K562 (cell line): ENCODE data around the gene LDAH. TPM values are rescaled to one million over a fixed set of nuclear protein-coding genes. Genes with fewer than 3 reads are reported as not detected.

Experiments
- PCBP2 ChIP-seq: fragments of 200-400 bp; formaldehyde crosslinking; IDR thresholded peaks from 2 replicates; pipeline ENCODE4 v1.6.1; 2018; ENCODE audit warnings: low read length, low read depth, mild to moderate bottlenecking, moderate library complexity; ENCODE audit not compliant: poor library complexity, severe bottlenecking
- polyA plus RNA-seq, 8 experiments: library from polyadenylated mRNA; depleted of rRNA in 4 of 8; stranded (reverse) in 5 of 8; unstranded in 3 of 8; fragments of >200 nt; fragmentation: Nextera tagmentation in 2 of 8; fragmentation: Illumina TruSeq in 1 of 8; extraction: Ambion mirVana in 2 of 8; extraction: Trizol in 1 of 8; gene quantifications; 2 replicates each; pipeline versions ENCODE4 v1.2.1 to v1.2.3, GENCODE V29; 2011 to 2014; ENCODE audit warnings: inconsistent platforms in 1 of 8, missing spikeins in 1 of 8
- total RNA-seq, 7 experiments: library from RNA; depleted of rRNA in 6 of 7; stranded (reverse); fragments of >200 nt in 6 of 7; fragmentation: Illumina TruSeq in 2 of 7; extraction: Trizol in 2 of 7; gene quantifications; 2 replicates each; pipeline versions ENCODE4 v1.2.1 to v1.2.3, GENCODE V29; 2011 to 2021; ENCODE audit warnings: low replicate concordance in 1 of 7
- TF ChIP-seq, protein P1 (sequence below): fragments of 450-650 bp; IDR thresholded peaks from 2 replicates; pipeline ENCODE4 v1.6.1; 2016; ENCODE audit warnings: mild to moderate bottlenecking, moderate library complexity
- TF ChIP-seq, protein P2 (sequence below): fragments of 150-350 bp; IDR thresholded peaks from 2 replicates; pipeline ENCODE4 v1.6.1; 2014; ENCODE audit warnings: low read depth, mild to moderate bottlenecking, low read length, borderline replicate concordance
- TF ChIP-seq, protein P3 (sequence below): sonication (generic); formaldehyde crosslinking; IDR thresholded peaks from 2 replicates; pipeline ENCODE4 v1.8.0; 2022; ENCODE audit warnings: missing genetic modification reagents, mild to moderate bottlenecking, borderline replicate concordance
- TF ChIP-seq, protein P4 (sequence below): fragments of 450-650 bp; conservative IDR thresholded peaks from 2 replicates; pipeline ENCODE4 v1.6.1; 2016; ENCODE audit warnings: missing genetic modification characterization, low read depth, mild to moderate bottlenecking, missing compliant biosample characterization, moderate library complexity

The LDAH gene
- total and polyA plus RNA-seq, 9 of the 15 experiments (the other 6 are each of a cell fraction or from before 2014, with no cell fraction given), result 22.3 to 60.1 (median 40.0) TPM

DNA sequence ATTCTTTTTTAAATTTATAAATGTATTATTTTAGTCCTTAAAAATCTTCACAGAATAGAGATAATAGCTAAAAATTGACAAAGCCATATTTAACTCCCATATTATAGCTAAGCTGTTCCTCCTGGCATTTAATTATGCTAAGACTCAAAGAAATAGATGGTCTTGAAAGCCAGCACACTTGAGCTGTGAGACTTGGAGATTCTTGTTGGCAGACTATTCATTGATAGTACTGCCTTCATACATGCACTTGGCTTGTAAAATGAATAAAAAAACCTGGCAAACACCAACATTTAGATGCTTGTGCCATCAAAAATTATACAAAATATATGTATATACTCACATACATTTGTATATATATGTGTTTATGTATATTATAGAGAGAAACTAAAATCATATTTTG lies 9.7 kb upstream of the LDAH start (continued):
- TF ChIP-seq, protein P1, sequence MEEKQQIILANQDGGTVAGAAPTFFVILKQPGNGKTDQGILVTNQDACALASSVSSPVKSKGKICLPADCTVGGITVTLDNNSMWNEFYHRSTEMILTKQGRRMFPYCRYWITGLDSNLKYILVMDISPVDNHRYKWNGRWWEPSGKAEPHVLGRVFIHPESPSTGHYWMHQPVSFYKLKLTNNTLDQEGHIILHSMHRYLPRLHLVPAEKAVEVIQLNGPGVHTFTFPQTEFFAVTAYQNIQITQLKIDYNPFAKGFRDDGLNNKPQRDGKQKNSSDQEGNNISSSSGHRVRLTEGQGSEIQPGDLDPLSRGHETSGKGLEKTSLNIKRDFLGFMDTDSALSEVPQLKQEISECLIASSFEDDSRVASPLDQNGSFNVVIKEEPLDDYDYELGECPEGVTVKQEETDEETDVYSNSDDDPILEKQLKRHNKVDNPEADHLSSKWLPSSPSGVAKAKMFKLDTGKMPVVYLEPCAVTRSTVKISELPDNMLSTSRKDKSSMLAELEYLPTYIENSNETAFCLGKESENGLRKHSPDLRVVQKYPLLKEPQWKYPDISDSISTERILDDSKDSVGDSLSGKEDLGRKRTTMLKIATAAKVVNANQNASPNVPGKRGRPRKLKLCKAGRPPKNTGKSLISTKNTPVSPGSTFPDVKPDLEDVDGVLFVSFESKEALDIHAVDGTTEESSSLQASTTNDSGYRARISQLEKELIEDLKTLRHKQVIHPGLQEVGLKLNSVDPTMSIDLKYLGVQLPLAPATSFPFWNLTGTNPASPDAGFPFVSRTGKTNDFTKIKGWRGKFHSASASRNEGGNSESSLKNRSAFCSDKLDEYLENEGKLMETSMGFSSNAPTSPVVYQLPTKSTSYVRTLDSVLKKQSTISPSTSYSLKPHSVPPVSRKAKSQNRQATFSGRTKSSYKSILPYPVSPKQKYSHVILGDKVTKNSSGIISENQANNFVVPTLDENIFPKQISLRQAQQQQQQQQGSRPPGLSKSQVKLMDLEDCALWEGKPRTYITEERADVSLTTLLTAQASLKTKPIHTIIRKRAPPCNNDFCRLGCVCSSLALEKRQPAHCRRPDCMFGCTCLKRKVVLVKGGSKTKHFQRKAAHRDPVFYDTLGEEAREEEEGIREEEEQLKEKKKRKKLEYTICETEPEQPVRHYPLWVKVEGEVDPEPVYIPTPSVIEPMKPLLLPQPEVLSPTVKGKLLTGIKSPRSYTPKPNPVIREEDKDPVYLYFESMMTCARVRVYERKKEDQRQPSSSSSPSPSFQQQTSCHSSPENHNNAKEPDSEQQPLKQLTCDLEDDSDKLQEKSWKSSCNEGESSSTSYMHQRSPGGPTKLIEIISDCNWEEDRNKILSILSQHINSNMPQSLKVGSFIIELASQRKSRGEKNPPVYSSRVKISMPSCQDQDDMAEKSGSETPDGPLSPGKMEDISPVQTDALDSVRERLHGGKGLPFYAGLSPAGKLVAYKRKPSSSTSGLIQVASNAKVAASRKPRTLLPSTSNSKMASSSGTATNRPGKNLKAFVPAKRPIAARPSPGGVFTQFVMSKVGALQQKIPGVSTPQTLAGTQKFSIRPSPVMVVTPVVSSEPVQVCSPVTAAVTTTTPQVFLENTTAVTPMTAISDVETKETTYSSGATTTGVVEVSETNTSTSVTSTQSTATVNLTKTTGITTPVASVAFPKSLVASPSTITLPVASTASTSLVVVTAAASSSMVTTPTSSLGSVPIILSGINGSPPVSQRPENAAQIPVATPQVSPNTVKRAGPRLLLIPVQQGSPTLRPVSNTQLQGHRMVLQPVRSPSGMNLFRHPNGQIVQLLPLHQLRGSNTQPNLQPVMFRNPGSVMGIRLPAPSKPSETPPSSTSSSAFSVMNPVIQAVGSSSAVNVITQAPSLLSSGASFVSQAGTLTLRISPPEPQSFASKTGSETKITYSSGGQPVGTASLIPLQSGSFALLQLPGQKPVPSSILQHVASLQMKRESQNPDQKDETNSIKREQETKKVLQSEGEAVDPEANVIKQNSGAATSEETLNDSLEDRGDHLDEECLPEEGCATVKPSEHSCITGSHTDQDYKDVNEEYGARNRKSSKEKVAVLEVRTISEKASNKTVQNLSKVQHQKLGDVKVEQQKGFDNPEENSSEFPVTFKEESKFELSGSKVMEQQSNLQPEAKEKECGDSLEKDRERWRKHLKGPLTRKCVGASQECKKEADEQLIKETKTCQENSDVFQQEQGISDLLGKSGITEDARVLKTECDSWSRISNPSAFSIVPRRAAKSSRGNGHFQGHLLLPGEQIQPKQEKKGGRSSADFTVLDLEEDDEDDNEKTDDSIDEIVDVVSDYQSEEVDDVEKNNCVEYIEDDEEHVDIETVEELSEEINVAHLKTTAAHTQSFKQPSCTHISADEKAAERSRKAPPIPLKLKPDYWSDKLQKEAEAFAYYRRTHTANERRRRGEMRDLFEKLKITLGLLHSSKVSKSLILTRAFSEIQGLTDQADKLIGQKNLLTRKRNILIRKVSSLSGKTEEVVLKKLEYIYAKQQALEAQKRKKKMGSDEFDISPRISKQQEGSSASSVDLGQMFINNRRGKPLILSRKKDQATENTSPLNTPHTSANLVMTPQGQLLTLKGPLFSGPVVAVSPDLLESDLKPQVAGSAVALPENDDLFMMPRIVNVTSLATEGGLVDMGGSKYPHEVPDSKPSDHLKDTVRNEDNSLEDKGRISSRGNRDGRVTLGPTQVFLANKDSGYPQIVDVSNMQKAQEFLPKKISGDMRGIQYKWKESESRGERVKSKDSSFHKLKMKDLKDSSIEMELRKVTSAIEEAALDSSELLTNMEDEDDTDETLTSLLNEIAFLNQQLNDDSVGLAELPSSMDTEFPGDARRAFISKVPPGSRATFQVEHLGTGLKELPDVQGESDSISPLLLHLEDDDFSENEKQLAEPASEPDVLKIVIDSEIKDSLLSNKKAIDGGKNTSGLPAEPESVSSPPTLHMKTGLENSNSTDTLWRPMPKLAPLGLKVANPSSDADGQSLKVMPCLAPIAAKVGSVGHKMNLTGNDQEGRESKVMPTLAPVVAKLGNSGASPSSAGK, result no peak
- TF ChIP-seq PCBP2, result no peak
- TF ChIP-seq, protein P2, sequence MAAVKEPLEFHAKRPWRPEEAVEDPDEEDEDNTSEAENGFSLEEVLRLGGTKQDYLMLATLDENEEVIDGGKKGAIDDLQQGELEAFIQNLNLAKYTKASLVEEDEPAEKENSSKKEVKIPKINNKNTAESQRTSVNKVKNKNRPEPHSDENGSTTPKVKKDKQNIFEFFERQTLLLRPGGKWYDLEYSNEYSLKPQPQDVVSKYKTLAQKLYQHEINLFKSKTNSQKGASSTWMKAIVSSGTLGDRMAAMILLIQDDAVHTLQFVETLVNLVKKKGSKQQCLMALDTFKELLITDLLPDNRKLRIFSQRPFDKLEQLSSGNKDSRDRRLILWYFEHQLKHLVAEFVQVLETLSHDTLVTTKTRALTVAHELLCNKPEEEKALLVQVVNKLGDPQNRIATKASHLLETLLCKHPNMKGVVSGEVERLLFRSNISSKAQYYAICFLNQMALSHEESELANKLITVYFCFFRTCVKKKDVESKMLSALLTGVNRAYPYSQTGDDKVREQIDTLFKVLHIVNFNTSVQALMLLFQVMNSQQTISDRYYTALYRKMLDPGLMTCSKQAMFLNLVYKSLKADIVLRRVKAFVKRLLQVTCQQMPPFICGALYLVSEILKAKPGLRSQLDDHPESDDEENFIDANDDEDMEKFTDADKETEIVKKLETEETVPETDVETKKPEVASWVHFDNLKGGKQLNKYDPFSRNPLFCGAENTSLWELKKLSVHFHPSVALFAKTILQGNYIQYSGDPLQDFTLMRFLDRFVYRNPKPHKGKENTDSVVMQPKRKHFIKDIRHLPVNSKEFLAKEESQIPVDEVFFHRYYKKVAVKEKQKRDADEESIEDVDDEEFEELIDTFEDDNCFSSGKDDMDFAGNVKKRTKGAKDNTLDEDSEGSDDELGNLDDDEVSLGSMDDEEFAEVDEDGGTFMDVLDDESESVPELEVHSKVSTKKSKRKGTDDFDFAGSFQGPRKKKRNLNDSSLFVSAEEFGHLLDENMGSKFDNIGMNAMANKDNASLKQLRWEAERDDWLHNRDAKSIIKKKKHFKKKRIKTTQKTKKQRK, result no peak
- TF ChIP-seq, protein P3, sequence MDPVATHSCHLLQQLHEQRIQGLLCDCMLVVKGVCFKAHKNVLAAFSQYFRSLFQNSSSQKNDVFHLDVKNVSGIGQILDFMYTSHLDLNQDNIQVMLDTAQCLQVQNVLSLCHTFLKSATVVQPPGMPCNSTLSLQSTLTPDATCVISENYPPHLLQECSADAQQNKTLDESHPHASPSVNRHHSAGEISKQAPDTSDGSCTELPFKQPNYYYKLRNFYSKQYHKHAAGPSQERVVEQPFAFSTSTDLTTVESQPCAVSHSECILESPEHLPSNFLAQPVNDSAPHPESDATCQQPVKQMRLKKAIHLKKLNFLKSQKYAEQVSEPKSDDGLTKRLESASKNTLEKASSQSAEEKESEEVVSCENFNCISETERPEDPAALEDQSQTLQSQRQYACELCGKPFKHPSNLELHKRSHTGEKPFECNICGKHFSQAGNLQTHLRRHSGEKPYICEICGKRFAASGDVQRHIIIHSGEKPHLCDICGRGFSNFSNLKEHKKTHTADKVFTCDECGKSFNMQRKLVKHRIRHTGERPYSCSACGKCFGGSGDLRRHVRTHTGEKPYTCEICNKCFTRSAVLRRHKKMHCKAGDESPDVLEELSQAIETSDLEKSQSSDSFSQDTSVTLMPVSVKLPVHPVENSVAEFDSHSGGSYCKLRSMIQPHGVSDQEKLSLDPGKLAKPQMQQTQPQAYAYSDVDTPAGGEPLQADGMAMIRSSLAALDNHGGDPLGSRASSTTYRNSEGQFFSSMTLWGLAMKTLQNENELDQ, result no peak
- TF ChIP-seq, protein P4, sequence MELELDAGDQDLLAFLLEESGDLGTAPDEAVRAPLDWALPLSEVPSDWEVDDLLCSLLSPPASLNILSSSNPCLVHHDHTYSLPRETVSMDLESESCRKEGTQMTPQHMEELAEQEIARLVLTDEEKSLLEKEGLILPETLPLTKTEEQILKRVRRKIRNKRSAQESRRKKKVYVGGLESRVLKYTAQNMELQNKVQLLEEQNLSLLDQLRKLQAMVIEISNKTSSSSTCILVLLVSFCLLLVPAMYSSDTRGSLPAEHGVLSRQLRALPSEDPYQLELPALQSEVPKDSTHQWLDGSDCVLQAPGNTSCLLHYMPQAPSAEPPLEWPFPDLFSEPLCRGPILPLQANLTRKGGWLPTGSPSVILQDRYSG, result no peak
- TF ChIP-seq, all 486 proteins: peak for 0
